ENCODE measurements around the gene RGSL1. TPM values are rescaled to one million over a fixed set of nuclear protein-coding genes. Genes with fewer than 3 reads are reported as not detected.

Gene RGSL1
- total and polyA plus RNA-seq, 9 of the 15 experiments (the other 6 are each of a cell fraction or from before 2014, with no cell fraction given): 0.03 TPM; not detected in 8

- peak; percentile 91; the same call in 1 of the 2 replicates for TF ChIP-seq ESRRA (IDR thresholded peaks at IDR 0.05; ENCODE audit: borderline replicate concordance, low read depth)
- peak; percentile 49; the same call in 1 of the 2 replicates for TF ChIP-seq ELF1 (tag; IDR thresholded peaks at IDR 0.05)
- no peak for TF ChIP-seq NONO (IDR thresholded peaks at IDR 0.05; ENCODE audit: low read depth in 2 of 2, low read length in 1 of 2)
- peak; percentile 95 for TF ChIP-seq SMAD4 (CRISPR knock-in tag; conservative IDR thresholded peaks at IDR 0.05)
- peak; percentile 76 for TF ChIP-seq SMARCA4 (IDR thresholded peaks at IDR 0.05)
- no peak for TF ChIP-seq ZNF184 (CRISPR knock-in tag; IDR thresholded peaks at IDR 0.05)
- TF ChIP-seq ZNF277 (CRISPR knock-in tag; IDR thresholded peaks at IDR 0.05; ENCODE audit: borderline replicate concordance): no peak
- TF ChIP-seq POLR2A (conservative IDR thresholded peaks at IDR 0.05): no peak
Measured at GRCh38 chr1:182430263-182431068, 19.5 kb upstream of the RGSL1 start (continued).

- ATAC-seq (peak; percentile 49), FAIRE-seq (no peak), DNase-seq (ENCODE audit: extremely low read depth in 1 of 4, low spot score in 3 of 4) (no peak)
- peaks cover 20 to 27% of the 10 kb centered on the region in 2 experiments; a peak in 4 of 5 replicates for H3K27me3 ChIP-seq (ENCODE audit: control insufficient read depth in 2 of 2, insufficient read depth in 2 of 2, low read length in 2 of 2)
- H4K20me1 ChIP-seq (replicated peaks; ENCODE audit: control insufficient read depth, insufficient read depth, low read length): no peaks in the 10 kb centered on the region
- no peaks in the 10 kb centered on the region for H3K9me3 ChIP-seq (replicated peaks; ENCODE audit: control insufficient read depth, insufficient read depth, low read depth, low read length)
- CTCF ChIA-PET (ENCODE audit: low intra/inter-chr PET ratio): no interaction called here
- no peak overlapping the region for H3K4me3 ChIP-seq
- no peaks in the 10 kb centered on the region for H3K79me2 ChIP-seq (ENCODE audit: control insufficient read depth, insufficient read depth, low read length)
- no peak overlapping the region for H3K27ac ChIP-seq (ENCODE audit: extremely low read depth, low read depth, low read length)
- peaks cover 9 to 10% of the 10 kb centered on the region in 2 experiments for H3K4me1 ChIP-seq (replicated peaks in 1 of 2; ENCODE audit: control insufficient read depth in 2 of 2, insufficient read depth in 2 of 2, low read length in 2 of 2)
- in situ Hi-C loops (cut with MboI) (no loop called here), intact Hi-C loops (cut with micrococcal nuclease) (no loop called here)
- POLR2A ChIA-PET: interaction anchor here (0.6 to 1.9 kb wide), 5 partner anchors 31 to 229 kb away, joined by 3 to 6 read pairs (median 4); partner anchors contain the start of genes GLUL and TEDDM1
- H2AFZ ChIP-seq (ENCODE audit: low read depth, low read length): peak overlapping the region; percentile 44
- no peaks in the 10 kb centered on the region for H3K9me1 ChIP-seq (ENCODE audit: control insufficient read depth, insufficient read depth, low read length)
- H3K36me3 ChIP-seq (ENCODE audit: control insufficient read depth, insufficient read depth, low read length): no peaks in the 10 kb centered on the region
- BruUV-seq (replicated peaks): no TSS peak
- 14% methylated on average over 7 of the region's 7 CpGs for WGBS (ENCODE audit: insufficient coverage, low coverage, missing lambda C conversion rate)
- peak overlapping the region in 1 of 2 experiments; percentile 31; a peak in 1 of 4 replicates for H3K9ac ChIP-seq (ENCODE audit: insufficient read depth in 1 of 2, low read depth in 2 of 2, low read length in 2 of 2)
- H3K4me2 ChIP-seq (ENCODE audit: insufficient read depth, low read length): peak overlapping the region; percentile 12; the same call in 1 of the 2 replicates
- TF ChIP-seq TAF15 (IDR thresholded peaks at IDR 0.05; ENCODE audit: low read depth, low read length): no peak
- no peak for TF ChIP-seq HNRNPH1 (optimal IDR thresholded peaks at IDR 0.05; ENCODE audit: low read depth, low read length)
- no peak for TF ChIP-seq HMG20A (CRISPR knock-in tag; conservative IDR thresholded peaks at IDR 0.05)
- TF ChIP-seq NR0B1 (IDR thresholded peaks at IDR 0.05; ENCODE audit: partially characterized antibody): no peak
- peak; percentile 64 for TF ChIP-seq ZNF512 (tag; IDR thresholded peaks at IDR 0.05)
- TF ChIP-seq RBM15 (IDR thresholded peaks at IDR 0.05; ENCODE audit: insufficient read depth, low read length): no peak
Measured at GRCh38 chr1:182431278-182431677, 18.7 kb upstream of the RGSL1 start.
